Fibroblast of mammary gland (primary cell): Measurements from ENCODE around the gene SPAG7.

Experiments
- DNase-seq: peaks from one replicate; pipeline ENCODE4 v3.0.0-alpha.2; 2010; ENCODE audit warnings: low read depth
- H3K4me3 ChIP-seq: 2 replicates; pipeline ENCODE4 v1.5.1; 2011; ENCODE audit warnings: low read depth, mild to moderate bottlenecking, low read length, moderate library complexity; ENCODE audit not compliant: control insufficient read depth
- TF ChIP-seq, protein P1 (sequence below): conservative IDR thresholded peaks from 2 replicates; pipeline ENCODE4 v1.5.1; 2011; ENCODE audit warnings: low read depth, low read length, inconsistent platforms; ENCODE audit not compliant: control insufficient read depth, insufficient read depth

The SPAG7 gene

DNA sequence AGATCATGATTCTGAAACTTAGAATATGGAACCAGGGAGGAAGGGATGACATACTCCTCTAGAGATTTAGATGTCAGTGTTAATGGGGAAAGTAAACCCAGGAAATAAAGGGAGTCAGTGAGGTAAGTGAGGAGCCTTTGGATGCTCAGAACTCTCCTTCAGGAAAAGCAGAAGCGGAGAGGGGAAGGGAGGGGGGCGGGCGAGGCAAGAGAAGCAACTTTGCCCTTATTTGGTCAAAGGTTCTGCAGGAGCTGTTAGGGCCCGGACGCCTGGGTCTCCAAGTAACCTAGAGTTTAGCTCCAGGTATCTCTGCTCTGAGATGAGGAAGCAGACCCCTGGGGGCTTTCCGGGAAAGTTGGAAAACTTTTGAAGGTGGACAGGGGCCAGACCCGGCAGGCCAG lies 20.6 kb downstream of the SPAG7 start:
- DNase-seq, result no peak
- TF ChIP-seq, protein P1, sequence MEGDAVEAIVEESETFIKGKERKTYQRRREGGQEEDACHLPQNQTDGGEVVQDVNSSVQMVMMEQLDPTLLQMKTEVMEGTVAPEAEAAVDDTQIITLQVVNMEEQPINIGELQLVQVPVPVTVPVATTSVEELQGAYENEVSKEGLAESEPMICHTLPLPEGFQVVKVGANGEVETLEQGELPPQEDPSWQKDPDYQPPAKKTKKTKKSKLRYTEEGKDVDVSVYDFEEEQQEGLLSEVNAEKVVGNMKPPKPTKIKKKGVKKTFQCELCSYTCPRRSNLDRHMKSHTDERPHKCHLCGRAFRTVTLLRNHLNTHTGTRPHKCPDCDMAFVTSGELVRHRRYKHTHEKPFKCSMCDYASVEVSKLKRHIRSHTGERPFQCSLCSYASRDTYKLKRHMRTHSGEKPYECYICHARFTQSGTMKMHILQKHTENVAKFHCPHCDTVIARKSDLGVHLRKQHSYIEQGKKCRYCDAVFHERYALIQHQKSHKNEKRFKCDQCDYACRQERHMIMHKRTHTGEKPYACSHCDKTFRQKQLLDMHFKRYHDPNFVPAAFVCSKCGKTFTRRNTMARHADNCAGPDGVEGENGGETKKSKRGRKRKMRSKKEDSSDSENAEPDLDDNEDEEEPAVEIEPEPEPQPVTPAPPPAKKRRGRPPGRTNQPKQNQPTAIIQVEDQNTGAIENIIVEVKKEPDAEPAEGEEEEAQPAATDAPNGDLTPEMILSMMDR, result no peak
- peak overlapping the region; percentile 90 for H3K4me3 ChIP-seq

DNA sequence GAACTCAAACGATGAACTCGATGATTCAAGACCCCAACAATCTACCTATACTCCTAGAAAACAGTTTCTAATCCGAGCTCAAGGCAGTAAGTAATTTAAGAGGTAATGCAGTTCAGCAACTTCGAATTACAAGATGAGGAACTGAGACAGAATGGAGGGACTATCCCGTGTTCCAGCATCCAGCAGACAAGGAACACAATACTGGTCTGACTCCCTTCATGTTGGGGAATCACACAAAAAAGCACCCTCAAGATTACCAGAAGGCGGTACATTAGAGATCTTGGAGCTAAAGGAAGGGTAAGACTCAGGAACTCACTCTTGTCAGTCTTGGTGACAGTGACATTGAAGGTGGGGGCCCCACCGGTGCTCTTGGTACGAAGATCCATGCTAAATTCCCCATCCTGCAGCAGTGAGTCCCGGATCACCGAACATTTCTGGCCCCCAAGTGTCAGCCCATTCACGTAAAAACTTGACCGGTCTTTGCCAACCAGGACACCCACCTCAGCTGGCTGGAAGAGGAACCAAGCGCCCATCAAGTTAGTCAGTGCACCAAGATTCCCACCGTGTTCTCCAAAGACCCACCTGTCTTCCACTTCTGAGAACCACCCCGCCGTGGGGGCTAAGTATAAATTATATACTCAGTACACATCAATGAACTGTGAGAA lies 21.2 kb downstream of the SPAG7 start:
- peak overlapping the region; percentile 90 for H3K4me3 ChIP-seq
- TF ChIP-seq, protein P1, result no peak
- DNase-seq, result no peak

DNA sequence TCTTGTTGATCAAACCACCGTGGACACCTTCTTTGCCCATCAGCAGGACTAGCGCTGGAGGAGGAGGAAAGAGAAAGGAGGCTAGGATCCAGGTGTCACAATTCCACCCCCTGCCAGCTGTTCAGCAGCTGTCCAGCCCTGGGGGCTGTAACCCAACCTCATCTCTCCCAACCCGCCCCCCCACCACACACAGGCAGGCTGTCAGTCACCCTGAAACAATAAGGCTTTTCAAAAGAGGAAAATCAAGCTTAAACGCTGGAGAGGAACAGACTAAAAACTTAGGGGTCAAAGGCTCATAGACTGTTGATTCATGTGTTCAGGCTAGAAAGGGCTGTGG lies 21.7 kb downstream of the SPAG7 start:
- peak overlapping the region; percentile 90 for H3K4me3 ChIP-seq
- TF ChIP-seq, protein P1, result no peak
- no peak for DNase-seq

DNA sequence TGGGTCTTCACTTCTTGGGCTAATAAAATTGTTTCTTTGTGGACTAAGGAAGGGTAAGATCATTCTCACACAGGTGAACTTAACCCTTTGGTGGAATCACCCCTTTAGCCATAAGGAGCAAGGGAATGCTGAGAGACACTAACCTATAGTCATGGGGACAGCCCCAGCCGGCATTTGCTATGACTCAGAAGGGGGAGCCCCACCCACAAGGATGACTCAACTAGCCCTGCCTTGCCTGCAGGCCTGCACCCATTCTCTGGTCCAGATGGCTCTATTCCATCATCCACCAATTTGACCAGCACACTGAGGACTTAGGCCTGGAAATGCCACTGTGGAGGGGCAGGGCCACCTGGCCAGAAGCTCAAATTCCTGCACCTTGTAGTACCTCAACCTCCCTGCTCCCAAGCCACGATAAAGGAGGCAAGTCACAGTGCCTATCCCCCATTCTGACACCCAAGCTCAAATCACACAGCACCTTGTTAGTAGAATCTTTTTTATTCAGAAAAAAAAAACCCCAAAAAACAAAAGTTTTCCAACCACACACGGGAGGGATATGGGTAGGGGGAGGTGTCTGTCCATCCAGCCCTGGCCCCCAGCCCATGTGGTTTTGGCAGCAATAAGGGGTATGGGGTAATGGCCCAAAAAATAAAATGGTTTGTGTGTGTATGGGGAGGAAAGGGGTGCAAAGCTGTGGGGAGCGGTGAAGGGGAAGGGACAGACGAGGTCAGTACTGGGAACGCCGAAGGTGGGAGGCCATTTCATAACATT lies 22.3 kb downstream of the SPAG7 start:
- peak; percentile 94 for DNase-seq
- TF ChIP-seq, protein P1, result no peak
- peak overlapping the region; percentile 90 for H3K4me3 ChIP-seq

DNA sequence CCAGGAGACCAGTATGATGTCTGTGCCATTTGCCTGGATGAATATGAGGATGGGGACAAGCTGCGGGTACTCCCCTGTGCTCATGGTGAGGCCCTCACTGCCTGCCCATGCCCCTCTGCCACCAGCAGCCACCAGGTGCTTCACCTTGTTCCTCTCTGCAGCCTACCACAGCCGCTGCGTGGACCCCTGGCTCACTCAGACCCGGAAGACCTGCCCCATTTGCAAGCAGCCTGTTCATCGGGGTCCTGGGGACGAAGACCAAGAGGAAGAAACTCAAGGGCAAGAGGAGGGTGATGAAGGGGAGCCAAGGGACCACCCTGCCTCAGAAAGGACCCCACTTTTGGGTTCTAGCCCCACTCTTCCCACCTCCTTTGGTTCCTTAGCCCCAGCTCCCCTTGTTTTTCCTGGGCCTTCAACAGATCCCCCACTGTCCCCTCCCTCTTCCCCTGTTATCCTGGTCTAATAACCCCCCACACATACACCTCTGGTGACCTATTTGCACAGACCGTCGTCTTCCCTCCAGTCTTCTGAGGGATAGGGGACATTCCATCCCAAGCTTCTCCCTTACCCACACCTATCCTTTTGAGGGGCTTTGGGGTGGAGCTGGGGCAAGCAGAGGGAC lies 23.0 kb downstream of the SPAG7 start:
- TF ChIP-seq, protein P1, result no peak
- H3K4me3 ChIP-seq, result peak overlapping the region; percentile 15
- no peak for DNase-seq

DNA sequence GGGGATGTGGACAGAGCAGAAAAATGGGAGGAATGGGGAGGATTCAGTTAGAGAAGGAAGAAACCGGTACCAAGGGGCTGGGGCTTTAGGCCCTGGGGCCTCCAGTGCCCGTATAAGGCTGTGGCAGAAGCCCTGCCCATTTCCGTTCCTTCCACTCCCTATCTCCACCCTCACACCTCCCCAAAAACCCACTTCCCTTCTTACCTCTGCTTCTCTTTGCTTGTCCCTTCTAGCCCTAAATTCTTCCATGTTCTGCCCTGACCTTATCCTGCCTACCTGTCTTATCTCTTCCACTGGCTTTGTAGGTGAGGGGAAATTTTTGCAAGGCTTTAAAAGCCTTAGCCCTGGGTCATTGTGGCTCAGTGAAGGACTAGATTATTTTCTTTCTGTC lies 23.5 kb downstream of the SPAG7 start:
- no peak for DNase-seq
- TF ChIP-seq, protein P1, result no peak
- H3K4me3 ChIP-seq, result no peak overlapping the region
